K562 (cell line): Measurements from ENCODE around the gene ZBTB43.

Experiments used
- CTBP1 ChIP-seq: fragments of 450-650 bp; IDR thresholded peaks from 2 replicates; pipeline ENCODE4 v1.6.1; 2016; ENCODE audit warnings: borderline replicate concordance
- CTCF ChIP-seq, 3 experiments: IDR thresholded peaks in 2 of 3; conservative IDR thresholded peaks in 1 of 3; 2 replicates each; pipeline ENCODE4 v1.5.1; 2011 to 2012; ENCODE audit warnings: low read length in 3 of 3, mild to moderate bottlenecking in 3 of 3, control low read depth in 2 of 3, improper control_type of control experiment in 1 of 3, inconsistent platforms in 1 of 3, low read depth in 1 of 3, mixed read lengths in 1 of 3, moderate library complexity in 1 of 3; ENCODE audit not compliant: insufficient read depth in 2 of 3
- HNRNPLL ChIP-seq: fragments of 200-400 bp; formaldehyde crosslinking; IDR thresholded peaks from 2 replicates; pipeline ENCODE4 v1.6.1; 2017; ENCODE audit warnings: low read length, low read depth, mild to moderate bottlenecking; ENCODE audit not compliant: poor library complexity, severe bottlenecking
- KAT8 ChIP-seq: fragments of 450-650 bp; IDR thresholded peaks from 2 replicates; pipeline ENCODE4 v1.6.1; 2016; ENCODE audit warnings: low read depth, mild to moderate bottlenecking
- MTA2 ChIP-seq: fragments of 450-650 bp; IDR thresholded peaks from 2 replicates; pipeline ENCODE4 v1.6.1; 2016; ENCODE audit warnings: low read depth
- POLR2A ChIP-seq: fragments of 450-650 bp; conservative IDR thresholded peaks from 2 replicates; pipeline ENCODE4 v1.6.1; 2016
- POLR3G ChIP-seq: IDR thresholded peaks from 2 replicates; pipeline ENCODE4 v1.6.1; 2011; ENCODE audit not compliant: insufficient read length, insufficient replicate concordance; ENCODE audit errors: extremely low read depth
- RHOXF2B ChIP-seq: fragments of 250-450 bp; sonication (Bioruptor Pico); conservative IDR thresholded peaks from 2 replicates; pipeline ENCODE4 v1.5.1; 2021
- TBP ChIP-seq: optimal IDR thresholded peaks from 2 replicates; pipeline ENCODE3; 2011; ENCODE audit warnings: low read depth, low read length, improper control_type of control experiment
- TF ChIP-seq, protein P1 (sequence below), 2 experiments: fragments of 200-800 bp in 1 of 2; sonication (Bioruptor generic) in 1 of 2; sonication (generic) in 1 of 2; formaldehyde crosslinking in 1 of 2; IDR thresholded peaks in 1 of 2; conservative IDR thresholded peaks in 1 of 2; 2 replicates each; pipeline versions ENCODE4 v1.5.0 to v1.6.1; 2016 to 2020; ENCODE audit warnings: missing compliant biosample characterization in 1 of 2, missing genetic modification characterization in 1 of 2, missing genetic modification reagents in 1 of 2

DNA sequence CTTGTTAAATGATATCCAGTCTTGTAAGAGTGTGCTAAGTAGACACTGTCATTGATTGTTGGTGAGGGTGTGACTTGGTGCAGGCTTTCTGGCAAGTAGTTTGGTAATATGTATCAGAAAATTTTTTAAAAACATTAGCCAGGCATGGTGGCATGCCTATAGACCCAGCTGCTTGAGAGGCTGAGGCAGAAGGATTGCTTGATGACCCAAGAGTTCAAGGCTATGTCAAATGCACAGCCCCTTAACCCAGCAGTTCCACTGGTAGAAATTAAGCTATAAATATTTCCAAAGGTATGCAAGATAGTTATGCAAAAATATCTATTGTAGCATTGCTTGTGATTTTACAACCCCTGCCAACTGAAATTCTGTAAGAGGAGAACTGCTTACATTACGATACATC, 24.2 kb downstream of the ZBTB43 start:
- TF ChIP-seq TBP (no peak), KAT8 (no peak), RHOXF2B (CRISPR knock-in tag) (no peak), POLR3G (no peak), HNRNPLL (no peak), CTCF (IDR thresholded peaks at IDR 0.05 in 2 of 3, conservative IDR thresholded peaks at IDR 0.05 in 1 of 3; ENCODE audit: insufficient read depth in 2 of 3, low read depth in 1 of 3, low read length in 3 of 3) (no peak), POLR2A (no peak), CTBP1 (no peak), MTA2 (no peak)
- TF ChIP-seq, protein P1, sequence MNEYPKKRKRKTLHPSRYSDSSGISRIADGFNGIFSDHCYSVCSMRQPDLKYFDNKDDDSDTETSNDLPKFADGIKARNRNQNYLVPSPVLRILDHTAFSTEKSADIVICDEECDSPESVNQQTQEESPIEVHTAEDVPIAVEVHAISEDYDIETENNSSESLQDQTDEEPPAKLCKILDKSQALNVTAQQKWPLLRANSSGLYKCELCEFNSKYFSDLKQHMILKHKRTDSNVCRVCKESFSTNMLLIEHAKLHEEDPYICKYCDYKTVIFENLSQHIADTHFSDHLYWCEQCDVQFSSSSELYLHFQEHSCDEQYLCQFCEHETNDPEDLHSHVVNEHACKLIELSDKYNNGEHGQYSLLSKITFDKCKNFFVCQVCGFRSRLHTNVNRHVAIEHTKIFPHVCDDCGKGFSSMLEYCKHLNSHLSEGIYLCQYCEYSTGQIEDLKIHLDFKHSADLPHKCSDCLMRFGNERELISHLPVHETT (CRISPR knock-in tag; conservative IDR thresholded peaks at IDR 0.05 in 1 of 2, IDR thresholded peaks at IDR 0.05 in 1 of 2): no peak
